Measurements from ENCODE around the gene CCDC190. TPM values are rescaled to one million over a fixed set of nuclear protein-coding genes. Genes with fewer than 3 reads are reported as not detected.

CCDC190 gene, protein sequence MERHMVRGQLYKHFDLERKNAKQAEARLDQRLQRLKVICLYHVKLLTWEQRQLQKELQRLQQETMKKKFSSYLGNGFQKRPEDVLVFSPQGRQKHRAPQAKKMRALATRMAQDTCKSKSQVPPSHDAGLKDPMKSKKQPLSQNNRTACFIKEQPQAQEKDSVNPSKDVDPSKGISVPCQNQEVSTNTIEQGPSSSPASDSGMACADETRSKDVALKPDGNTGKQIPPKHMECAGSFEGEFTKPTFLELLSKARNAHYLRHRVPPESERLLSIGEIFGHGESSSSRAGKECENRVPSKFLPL
- 0.32 TPM in 1 of 2 replicates, not detected in the other for total RNA-seq

DNA sequence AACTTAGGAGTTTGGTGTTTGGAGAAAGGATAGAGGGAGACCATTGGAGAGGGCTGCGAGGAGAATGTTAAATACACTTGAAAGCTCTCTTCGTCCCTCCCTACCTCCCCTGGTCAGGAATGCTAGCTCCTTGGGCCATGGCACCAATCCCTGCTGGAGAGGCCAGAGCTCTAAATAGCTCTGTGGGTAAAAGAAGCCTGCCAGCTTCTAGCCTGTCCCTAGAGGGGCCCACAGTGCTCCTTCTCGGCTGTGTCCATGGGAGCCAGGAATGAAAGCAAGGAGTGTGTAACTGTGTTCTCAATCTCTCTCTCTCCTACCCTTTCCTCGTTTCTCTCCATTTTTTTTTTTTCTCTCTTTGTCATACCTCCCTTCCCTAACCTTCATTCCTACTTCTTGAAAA lies at the start of gene CCDC190:
CCDC190 (minus strand) TSS at position 75 of the 400 bp plus-strand sequence. CDS start 1,529 bp downstream, outside the sequence.

Other genes with a start within 250 kb of the CCDC190 start
- gene DDR2, start 228.7 kb downstream of the CCDC190 start, total RNA-seq: 292 and 396 TPM in 2 replicates
- gene HSD17B7, start 70.5 kb downstream of the CCDC190 start, total RNA-seq: 9.8 and 12.1 TPM in 2 replicates
- gene RGS4, start 208.2 kb upstream of the CCDC190 start, total RNA-seq: 2.1 and 4.8 TPM in 2 replicates